ENCODE measurements around the gene LSM3.

LSM3 gene

DNA sequence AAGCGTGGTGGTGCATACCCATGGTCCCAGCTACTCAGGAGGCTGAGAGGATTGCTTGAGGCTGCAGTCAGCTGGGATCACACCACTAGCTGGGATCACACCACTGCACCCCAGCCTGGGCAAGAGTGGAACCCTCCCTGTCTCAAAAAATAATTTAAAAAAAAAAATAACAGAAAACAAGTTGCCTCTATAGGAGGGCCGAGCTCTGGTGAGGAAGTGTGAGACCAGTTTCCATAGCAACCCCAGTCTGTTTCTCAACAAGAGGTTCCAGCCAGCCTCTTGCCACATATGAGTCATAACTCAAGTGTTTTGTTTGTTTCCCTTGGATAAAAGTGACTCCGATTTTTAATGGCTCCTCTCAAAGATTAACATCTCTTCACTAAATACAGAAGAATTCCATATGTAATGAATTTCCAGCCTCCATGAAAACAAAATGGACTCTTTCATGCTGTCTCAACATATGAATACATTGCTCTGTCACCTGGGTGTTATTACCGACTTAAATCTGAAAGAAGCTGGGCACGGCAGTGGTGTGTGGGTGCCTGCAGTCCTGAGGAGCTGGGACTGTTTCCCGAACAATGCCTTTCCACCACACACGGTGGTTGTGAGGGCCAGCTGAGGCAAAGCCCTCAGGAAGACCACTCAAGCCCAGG lies 34.1 kb upstream of the LSM3 start:
- no peak for DNase-seq

GRCh38 chr3:14145236-14145635 lies 33.4 kb upstream of the LSM3 start:
- TF ChIP-seq, protein P1, sequence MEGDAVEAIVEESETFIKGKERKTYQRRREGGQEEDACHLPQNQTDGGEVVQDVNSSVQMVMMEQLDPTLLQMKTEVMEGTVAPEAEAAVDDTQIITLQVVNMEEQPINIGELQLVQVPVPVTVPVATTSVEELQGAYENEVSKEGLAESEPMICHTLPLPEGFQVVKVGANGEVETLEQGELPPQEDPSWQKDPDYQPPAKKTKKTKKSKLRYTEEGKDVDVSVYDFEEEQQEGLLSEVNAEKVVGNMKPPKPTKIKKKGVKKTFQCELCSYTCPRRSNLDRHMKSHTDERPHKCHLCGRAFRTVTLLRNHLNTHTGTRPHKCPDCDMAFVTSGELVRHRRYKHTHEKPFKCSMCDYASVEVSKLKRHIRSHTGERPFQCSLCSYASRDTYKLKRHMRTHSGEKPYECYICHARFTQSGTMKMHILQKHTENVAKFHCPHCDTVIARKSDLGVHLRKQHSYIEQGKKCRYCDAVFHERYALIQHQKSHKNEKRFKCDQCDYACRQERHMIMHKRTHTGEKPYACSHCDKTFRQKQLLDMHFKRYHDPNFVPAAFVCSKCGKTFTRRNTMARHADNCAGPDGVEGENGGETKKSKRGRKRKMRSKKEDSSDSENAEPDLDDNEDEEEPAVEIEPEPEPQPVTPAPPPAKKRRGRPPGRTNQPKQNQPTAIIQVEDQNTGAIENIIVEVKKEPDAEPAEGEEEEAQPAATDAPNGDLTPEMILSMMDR (IDR thresholded peaks at IDR 0.05; ENCODE audit: low read depth, low read length): no peak
- no peak overlapping the region for H3K4me3 ChIP-seq (ENCODE audit: low read depth, low read length)
- peaks cover 58% of the 10 kb centered on the region for H3K36me3 ChIP-seq
- H3K27me3 ChIP-seq (ENCODE audit: insufficient read depth, low read depth, severe bottlenecking): no peaks in the 10 kb centered on the region
- DNase-seq: no peak
- no peak overlapping the region for H3K27ac ChIP-seq
- H3K9me3 ChIP-seq (ENCODE audit: severe bottlenecking): no peaks in the 10 kb centered on the region

More for the DNA sequence above, 34.1 kb upstream of the LSM3 start:
- Histone ChIP-seq H3K4me3 (ENCODE audit: low read depth, low read length) (no peak overlapping the region), H3K9me3 (ENCODE audit: severe bottlenecking) (no peaks in the 10 kb centered on the region), H3K36me3 (peaks cover 61% of the 10 kb centered on the region), H3K27ac (no peak overlapping the region), H3K27me3 (ENCODE audit: insufficient read depth, low read depth, severe bottlenecking) (no peaks in the 10 kb centered on the region)
- TF ChIP-seq, protein P1 (IDR thresholded peaks at IDR 0.05; ENCODE audit: low read depth, low read length): no peak

DNA sequence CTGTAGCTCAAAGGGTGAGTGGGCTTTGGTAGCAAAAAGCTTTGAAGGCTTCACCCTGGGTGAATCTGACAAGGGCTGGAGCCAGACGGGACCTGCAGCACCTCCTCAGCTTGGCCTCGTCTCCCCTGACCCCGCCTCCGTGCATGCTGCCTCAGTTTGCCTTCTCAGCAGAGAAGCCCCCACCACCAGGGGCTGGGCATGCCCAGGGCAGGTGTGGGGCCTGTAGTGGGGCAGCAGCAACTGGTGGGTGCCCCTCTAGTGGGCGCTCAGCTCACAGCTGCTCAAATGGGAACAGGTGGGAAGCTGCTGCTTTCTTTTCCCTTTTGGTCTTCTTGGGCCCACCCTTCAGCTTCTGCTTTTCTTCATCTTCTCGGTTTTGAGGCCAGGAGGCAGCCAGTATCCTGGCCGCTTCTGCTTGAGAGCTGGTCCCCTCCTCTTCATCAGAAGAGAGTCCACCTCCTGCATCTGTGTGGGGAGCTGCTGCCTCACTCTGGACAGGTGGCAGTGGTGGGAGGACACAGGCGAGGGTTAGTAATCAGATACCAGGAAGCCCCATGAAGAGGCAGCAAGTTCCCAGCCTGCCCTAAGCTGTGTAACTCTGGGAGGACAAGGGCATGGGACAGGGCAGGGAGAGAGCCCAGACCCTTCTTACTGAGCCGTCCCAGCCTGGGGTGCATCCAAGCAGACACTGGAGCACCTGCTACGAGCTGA lies 32.8 kb upstream of the LSM3 start:
- no peak for DNase-seq

GRCh38 chr3:14146381-14147065 lies 32.1 kb upstream of the LSM3 start:
- Histone ChIP-seq H3K27ac (no peak overlapping the region), H3K36me3 (peaks cover 58% of the 10 kb centered on the region), H3K9me3 (ENCODE audit: severe bottlenecking) (no peaks in the 10 kb centered on the region), H3K4me3 (ENCODE audit: low read depth, low read length) (no peak overlapping the region), H3K27me3 (ENCODE audit: insufficient read depth, low read depth, severe bottlenecking) (no peaks in the 10 kb centered on the region)
- DNase-seq: peak; percentile 3
- TF ChIP-seq, protein P1 (IDR thresholded peaks at IDR 0.05; ENCODE audit: low read depth, low read length): no peak

More for the DNA sequence above, 32.8 kb upstream of the LSM3 start:
- Histone ChIP-seq H3K27ac (no peak overlapping the region), H3K4me3 (ENCODE audit: low read depth, low read length) (no peak overlapping the region), H3K36me3 (peaks cover 57% of the 10 kb centered on the region), H3K9me3 (ENCODE audit: severe bottlenecking) (no peaks in the 10 kb centered on the region), H3K27me3 (ENCODE audit: insufficient read depth, low read depth, severe bottlenecking) (no peaks in the 10 kb centered on the region)
- TF ChIP-seq, protein P1 (IDR thresholded peaks at IDR 0.05; ENCODE audit: low read depth, low read length): 0 out of 2 replicates have a peak, but pooled peaks have one; percentile 8

GRCh38 chr3:14147066-14147435 lies 31.6 kb upstream of the LSM3 start:
- Histone ChIP-seq H3K9me3 (ENCODE audit: severe bottlenecking) (no peaks in the 10 kb centered on the region), H3K4me3 (ENCODE audit: low read depth, low read length) (no peak overlapping the region), H3K27me3 (ENCODE audit: insufficient read depth, low read depth, severe bottlenecking) (no peaks in the 10 kb centered on the region), H3K27ac (no peak overlapping the region), H3K36me3 (peaks cover 59% of the 10 kb centered on the region)
- DNase-seq: no peak
- TF ChIP-seq, protein P1 (IDR thresholded peaks at IDR 0.05; ENCODE audit: low read depth, low read length): no peak

Measured in WERI-Rb-1 (cell line).